NCI-H146 (cell line): ENCODE measurements around the gene RPGRIP1.
"Not testable (repeated sequence)": the region's sequence is repeated elsewhere in the genome, so short reads cannot be mapped to it uniquely, and the experiment has no call there.

Experiments
- DNase-seq: peaks from one replicate; lab custom pipeline; 2025; lab: John Stamatoyannopoulos, UW

The RPGRIP1 gene

GRCh38 chr14:21299562-21300130, 19.8 kb downstream of the RPGRIP1 start:
- DNase-seq: no peak

GRCh38 chr14:21300892-21301291, 21.0 kb downstream of the RPGRIP1 start:
- peak; percentile 55 for DNase-seq

GRCh38 chr14:21302013-21302835, 22.3 kb downstream of the RPGRIP1 start:
- DNase-seq: no peak

- not testable (repeated sequence) for DNase-seq
Measured at GRCh38 chr14:21302836-21303140, 22.9 kb downstream of the RPGRIP1 start.

- no peak for DNase-seq
Measured at GRCh38 chr14:21307637-21308036, 27.8 kb downstream of the RPGRIP1 start.

- DNase-seq: peak; percentile 33
Measured at GRCh38 chr14:21308132-21308478, 28.2 kb downstream of the RPGRIP1 start.

- peak; percentile 98 for DNase-seq
Measured at GRCh38 chr14:21308479-21309237, 28.8 kb downstream of the RPGRIP1 start.

GRCh38 chr14:21309238-21309636, 29.4 kb downstream of the RPGRIP1 start:
- DNase-seq: no peak

- no peak for DNase-seq
Measured at GRCh38 chr14:21309956-21310355, 30.1 kb downstream of the RPGRIP1 start.

GRCh38 chr14:21311614-21312013, 31.7 kb downstream of the RPGRIP1 start:
- DNase-seq: no peak

GRCh38 chr14:21313512-21313911, 33.6 kb downstream of the RPGRIP1 start:
- no peak for DNase-seq

GRCh38 chr14:21317398-21317797, 37.5 kb downstream of the RPGRIP1 start:
- DNase-seq: no peak

GRCh38 chr14:21320913-21321312, 41.0 kb downstream of the RPGRIP1 start:
- no peak for DNase-seq

GRCh38 chr14:21322716-21323115, 42.8 kb downstream of the RPGRIP1 start:
- no peak for DNase-seq

- DNase-seq: no peak
Measured at GRCh38 chr14:21326972-21327371, 47.1 kb downstream of the RPGRIP1 start.
